ENCODE results near the gene JARID2. TPM values are rescaled to one million over a fixed set of nuclear protein-coding genes. Genes with fewer than 3 reads are reported as not detected.

Gene JARID2
- total and polyA plus RNA-seq, 2 of the 8 experiments (the other 6 are each of a cell fraction or from before 2014, with no cell fraction given), result 60.1 to 239 TPM

DNA sequence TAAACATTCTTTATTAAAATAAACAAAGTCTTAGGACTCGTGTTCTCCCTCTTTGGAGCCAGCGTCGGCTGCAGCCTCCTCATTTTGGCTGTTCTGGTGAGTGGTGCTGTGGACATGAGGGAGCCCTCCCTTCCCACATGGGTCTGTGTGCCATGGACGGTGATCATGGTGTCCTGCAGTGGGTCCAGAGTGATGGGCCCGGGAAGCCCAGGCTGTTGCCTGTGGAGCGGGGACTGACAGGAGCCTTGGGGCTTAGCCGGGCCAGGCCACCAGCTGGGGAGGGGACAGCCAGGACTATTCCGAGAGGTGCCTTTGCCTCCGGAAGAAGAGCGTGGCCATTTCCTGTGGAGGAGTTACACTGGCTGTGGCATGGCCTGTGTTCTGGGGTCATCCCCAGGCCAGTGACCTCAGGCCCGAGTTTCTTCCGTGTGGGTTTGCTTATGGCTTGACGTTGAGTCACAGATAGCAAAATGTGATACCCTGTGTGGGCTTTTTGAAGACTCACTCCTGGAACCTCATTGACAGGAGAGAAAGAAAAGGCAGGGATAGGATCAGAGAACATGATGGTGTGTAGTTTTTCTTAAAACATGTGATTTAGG is 263.6 kb downstream of the JARID2 start:
- no peak overlapping the region for H3K23ac ChIP-seq (ENCODE audit: insufficient read length)
- H3K36me3 ChIP-seq (ENCODE audit: control insufficient read depth in 2 of 4, insufficient read depth in 4 of 4, low read length in 3 of 4), result peaks cover 43 to 100% (median 82%) of the 10 kb centered on the region in 4 experiments
- no peak overlapping the region for H2BK20ac ChIP-seq (ENCODE audit: low read length)
- H2BK15ac ChIP-seq (ENCODE audit: low read length), result no peak overlapping the region
- H3K4me3 ChIP-seq (ENCODE audit: extremely low read depth in 1 of 4, insufficient read depth in 2 of 4, low read depth in 3 of 4, low read length in 4 of 4), result no peak overlapping the region
- no peak overlapping the region for H4K8ac ChIP-seq (ENCODE audit: extremely low read depth, insufficient read depth, low read length)
- no peak overlapping the region for H3K9ac ChIP-seq (replicated peaks in 1 of 4; ENCODE audit: extremely low read depth in 1 of 4, low read depth in 3 of 4, low read length in 3 of 4)
- peaks cover 40 to 41% of the 10 kb centered on the region in 2 experiments for H4K20me1 ChIP-seq (replicated peaks in 1 of 2; ENCODE audit: control insufficient read depth in 1 of 2, insufficient read depth in 2 of 2, low read length in 2 of 2)
- CTCF ChIA-PET (ENCODE audit: partially characterized antibody), result interaction anchor here (0.9 kb wide), 1 partner anchor 114 kb away, joined by 4 read pairs; no protein-coding TSS in a partner anchor
- H2BK120ac ChIP-seq (replicated peaks; ENCODE audit: low read depth, low read length), result no peak overlapping the region
- H3K27me3 ChIP-seq (replicated peaks in 1 of 4; ENCODE audit: control insufficient read depth in 3 of 4, extremely low read depth in 1 of 4, insufficient read depth in 3 of 4, low read length in 3 of 4), result no peaks in the 10 kb centered on the region
- H2BK12ac ChIP-seq (ENCODE audit: low read depth, low read length), result no peak overlapping the region; the same call in 1 of the 2 replicates
- H3K79me1 ChIP-seq (ENCODE audit: low read depth, low read length), result peaks cover 24% of the 10 kb centered on the region
- peak overlapping the region; percentile 62 for H2BK5ac ChIP-seq (ENCODE audit: low read depth, low read length)
- H4K91ac ChIP-seq (replicated peaks; ENCODE audit: insufficient read length, low read length), result no peak overlapping the region
- no peak overlapping the region for H3K4ac ChIP-seq (replicated peaks; ENCODE audit: insufficient read length, low read depth, low read length)
- peaks cover 0 to 67% of the 10 kb centered on the region in 2 experiments; a peak in 2 of 4 replicates for H3K79me2 ChIP-seq (ENCODE audit: control insufficient read depth in 1 of 2, insufficient read depth in 2 of 2, low read length in 2 of 2)
- H2AK5ac ChIP-seq (ENCODE audit: low read depth, low read length), result peak overlapping the region; percentile 15; the same call in 1 of the 2 replicates
- H3K14ac ChIP-seq (ENCODE audit: insufficient read length), result no peak overlapping the region
- H3K4me2 ChIP-seq (ENCODE audit: insufficient read depth in 1 of 2, low read depth in 2 of 2, low read length in 2 of 2), result no peak overlapping the region
- FAIRE-seq, result no peak
- H3K4me1 ChIP-seq (replicated peaks in 1 of 4; ENCODE audit: control insufficient read depth in 3 of 4, insufficient read depth in 4 of 4, low read length in 3 of 4), result peaks cover 0 to 13% (median 8%) of the 10 kb centered on the region in 4 experiments; a peak in 6 of 7 replicates
- no peak overlapping the region for H3K18ac ChIP-seq (ENCODE audit: extremely low read depth, low read length)
- POLR2A ChIA-PET (ENCODE audit: partially characterized antibody), result no interaction called here
- H2AFZ ChIP-seq (ENCODE audit: low read length), result no peak overlapping the region
- no peaks in the 10 kb centered on the region for H3K9me3 ChIP-seq (ENCODE audit: insufficient read depth in 2 of 2, low read depth in 1 of 2, low read length in 1 of 2)
- no peak overlapping the region; the same call in 1 of the 2 replicates for H3K27ac ChIP-seq (ENCODE audit: low read depth, low read length)
- no peak for DNase-seq (ENCODE audit: low read depth in 1 of 2, low spot score in 2 of 2)
- no peaks in the 10 kb centered on the region; the same call in 1 of the 2 replicates for H3K23me2 ChIP-seq (ENCODE audit: low read depth, low read length)
- no peak overlapping the region for H3K56ac ChIP-seq (replicated peaks; ENCODE audit: insufficient read length, low read depth, low read length)
- whole genome bisulfite sequencing, 2 experiments (ENCODE audit: extremely low coverage in 1 of 2, insufficient coverage in 1 of 2, insufficient read length in 1 of 2, insufficient replicate concordance in 2 of 2, low coverage in 1 of 2, low lambda C conversion rate in 2 of 2, missing lambda C conversion rate in 1 of 2), result 84% methylated on average over 13 of the region's 13 CpGs; no CpG with 5 or more reads in 1 of the 2 experiments
- H4K5ac ChIP-seq (ENCODE audit: insufficient read length, low read depth, low read length), result no peak overlapping the region
- TF ChIP-seq POU5F1 (IDR thresholded peaks at IDR 0.05; ENCODE audit: low read depth, low read length), result no peak
- no peak for TF ChIP-seq TAF1 (IDR thresholded peaks at IDR 0.05; ENCODE audit: low read depth, low read length)
- TF ChIP-seq POLR2AphosphoS5 (IDR thresholded peaks at IDR 0.05; ENCODE audit: low read depth, low read length), result peak; percentile 56; the same call in 1 of the 2 replicates
- TF ChIP-seq CHD2 (IDR thresholded peaks at IDR 0.05; ENCODE audit: low read length), result no peak
- TF ChIP-seq ZNF274 (IDR thresholded peaks at IDR 0.05; ENCODE audit: borderline replicate concordance, extremely low read depth, low read length), result no peak
- TF ChIP-seq NRF1 (IDR thresholded peaks at IDR 0.05; ENCODE audit: low read depth, low read length), result no peak
- TF ChIP-seq CREB1 (IDR thresholded peaks at IDR 0.05), result no peak
- no peak for TF ChIP-seq FOSL1 (IDR thresholded peaks at IDR 0.05; ENCODE audit: insufficient read depth, low read depth, low read length)
